SKM-1 (cell line): ENCODE results near the gene TOMM7.
"Not testable (repeated sequence)": the region's sequence is repeated elsewhere in the genome, so short reads cannot be mapped to it uniquely, and the experiment has no call there.

Experiments used
- DNase-seq: peaks from one replicate; lab custom pipeline; 2025; ENCODE audit not compliant: unreplicated experiment; lab: John Stamatoyannopoulos, UW

TOMM7 gene

DNA sequence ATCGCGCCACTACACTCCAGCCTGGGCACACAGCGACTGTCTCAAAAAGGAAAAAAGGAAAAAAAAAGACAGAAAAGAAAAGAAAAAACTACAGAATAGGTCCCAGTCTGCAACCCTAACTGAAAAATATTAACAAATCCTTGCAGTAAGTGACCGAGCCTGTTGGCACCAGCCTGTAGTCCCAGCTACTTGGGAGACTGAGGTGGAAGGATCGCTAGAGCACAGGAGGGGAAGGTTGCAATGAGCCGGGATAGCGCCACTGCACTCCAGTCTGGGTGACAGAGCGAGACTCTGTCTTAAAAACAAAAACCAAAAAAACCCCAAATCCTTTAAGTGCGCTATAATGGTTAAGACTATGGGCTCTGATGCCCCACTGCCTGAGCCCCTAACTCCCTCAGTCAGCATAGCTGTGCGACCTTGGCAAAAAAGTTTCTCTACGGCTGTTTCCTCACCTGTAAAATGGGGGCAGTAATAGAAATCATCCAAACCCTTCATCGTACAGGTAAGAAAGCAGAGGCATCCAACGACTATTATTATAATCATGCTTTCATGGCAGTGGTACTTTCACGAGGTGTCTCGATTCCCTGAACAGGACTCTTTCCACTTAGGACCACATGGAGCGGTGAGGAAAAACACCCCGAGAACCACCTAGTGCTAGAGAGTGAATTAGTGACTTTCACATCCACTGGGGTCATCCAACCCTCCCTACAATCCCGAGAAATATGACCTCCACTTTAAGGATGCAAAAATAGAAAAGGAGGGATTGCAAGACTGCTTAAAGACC lies 755 bp downstream of the TOMM7 start:
- DNase-seq = no peak

DNA sequence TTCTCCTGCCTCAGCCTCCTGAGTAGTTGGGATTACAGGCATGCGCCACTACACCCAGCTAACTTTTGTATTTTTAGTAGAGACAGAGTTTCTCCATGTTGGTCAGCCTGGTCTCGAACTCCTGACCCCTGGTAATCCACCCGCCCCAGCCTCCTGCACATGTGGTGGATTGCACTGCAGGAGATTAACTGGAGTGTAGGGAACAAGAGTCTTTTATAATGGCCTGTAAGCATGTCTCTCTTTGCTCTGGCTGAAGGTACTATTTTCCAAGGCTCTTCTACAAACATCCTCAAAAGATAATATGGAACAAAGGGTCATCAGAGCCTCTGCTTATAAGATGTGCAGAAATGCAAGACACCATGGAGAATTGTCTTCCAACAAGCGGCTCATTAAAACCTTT lies 3.2 kb downstream of the TOMM7 start:
- no peak for DNase-seq

- DNase-seq = no peak
These were observed 8.1 kb downstream of the TOMM7 start for GRCh38 chr7:22814261-22815208.

DNA sequence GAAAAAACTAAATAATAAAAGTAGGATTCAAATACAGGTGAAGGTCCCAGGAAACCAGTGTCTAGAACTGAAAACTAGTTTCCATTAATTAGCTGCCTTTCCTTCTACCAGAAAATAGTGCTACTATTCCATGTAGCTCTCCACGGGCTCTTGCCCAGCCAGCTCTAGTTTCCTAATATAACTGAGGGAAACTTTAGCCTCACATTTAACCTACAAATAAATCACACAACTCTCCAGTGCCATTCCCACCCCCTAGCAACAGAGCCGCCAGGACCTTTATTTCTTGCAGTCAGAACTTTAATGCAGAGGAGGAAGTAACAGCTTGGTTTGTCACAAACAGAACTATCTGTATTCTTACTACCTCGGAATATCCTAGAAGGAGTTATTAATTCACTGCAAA lies 10.3 kb downstream of the TOMM7 start:
- no peak for DNase-seq

DNA sequence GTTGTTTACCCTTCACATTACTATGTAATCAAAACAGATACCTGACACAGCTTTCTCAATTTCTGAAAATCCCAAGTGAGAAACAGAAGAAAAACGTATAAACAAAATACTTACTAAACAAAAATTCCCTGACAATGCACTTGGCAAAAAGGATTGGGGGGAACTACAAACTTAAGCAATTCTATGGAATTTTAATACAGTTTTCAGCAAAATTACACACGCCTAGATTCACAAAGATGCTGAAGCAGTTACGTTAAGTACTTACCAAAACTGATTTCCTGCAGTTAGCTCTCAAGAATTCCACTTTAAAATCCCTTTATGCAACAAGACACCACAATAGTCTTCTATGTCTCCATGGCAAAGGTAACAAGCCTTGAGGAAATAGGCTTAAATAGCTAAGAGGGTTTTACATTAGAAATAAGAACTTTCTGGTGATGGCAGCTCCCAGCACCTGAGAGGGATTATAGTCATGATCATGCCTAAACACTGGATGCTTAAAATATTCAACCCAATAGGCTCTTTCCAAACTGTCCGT lies 10.8 kb downstream of the TOMM7 start:
- no peak for DNase-seq

DNA sequence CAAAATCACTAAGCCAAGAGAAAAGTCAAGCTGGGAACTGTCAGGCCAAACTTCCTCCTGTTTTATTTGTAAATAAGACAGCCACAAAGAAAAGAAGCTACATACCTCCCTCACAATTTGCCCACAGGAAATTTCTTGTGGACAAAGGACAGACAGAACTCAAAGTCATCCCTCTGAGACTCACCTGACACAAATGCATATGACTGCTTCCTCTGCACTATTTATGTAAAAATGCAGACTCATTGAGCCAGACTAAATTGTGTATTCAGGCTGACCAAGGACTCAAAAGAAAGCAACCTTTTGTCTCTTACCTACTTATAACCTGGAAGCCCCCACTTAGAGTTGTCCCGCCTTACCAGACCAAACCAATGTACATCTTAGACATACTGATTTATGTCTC lies 11.8 kb downstream of the TOMM7 start:
- no peak for DNase-seq

- DNase-seq = no peak
These were observed 12.6 kb downstream of the TOMM7 start for GRCh38 chr7:22809902-22810642.

- DNase-seq = no peak
These were observed 14.5 kb downstream of the TOMM7 start for GRCh38 chr7:22808140-22808539.

GRCh38 chr7:22806752-22807151 lies 15.9 kb downstream of the TOMM7 start:
- no peak for DNase-seq

DNA sequence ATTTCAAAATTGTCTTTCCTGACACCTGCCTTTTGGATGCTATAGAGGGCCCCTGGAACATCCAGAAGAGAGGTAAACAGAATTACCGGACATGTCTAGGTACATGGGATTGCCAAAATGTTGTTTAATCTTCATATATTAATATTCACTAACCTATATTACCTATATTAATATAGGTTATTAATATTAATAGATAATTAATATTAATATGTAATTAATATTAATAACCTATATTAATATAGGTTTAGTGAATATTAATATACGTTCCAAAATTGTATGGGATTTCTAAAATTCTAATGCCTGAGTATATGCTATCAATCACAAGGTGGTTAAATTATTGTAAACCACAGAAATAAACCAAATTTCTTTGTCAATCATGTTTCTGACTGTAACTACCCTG lies 17.4 kb downstream of the TOMM7 start:
- DNase-seq = no peak

- not testable (repeated sequence) for DNase-seq
These were observed 19.8 kb downstream of the TOMM7 start for GRCh38 chr7:22802831-22803230.

DNA sequence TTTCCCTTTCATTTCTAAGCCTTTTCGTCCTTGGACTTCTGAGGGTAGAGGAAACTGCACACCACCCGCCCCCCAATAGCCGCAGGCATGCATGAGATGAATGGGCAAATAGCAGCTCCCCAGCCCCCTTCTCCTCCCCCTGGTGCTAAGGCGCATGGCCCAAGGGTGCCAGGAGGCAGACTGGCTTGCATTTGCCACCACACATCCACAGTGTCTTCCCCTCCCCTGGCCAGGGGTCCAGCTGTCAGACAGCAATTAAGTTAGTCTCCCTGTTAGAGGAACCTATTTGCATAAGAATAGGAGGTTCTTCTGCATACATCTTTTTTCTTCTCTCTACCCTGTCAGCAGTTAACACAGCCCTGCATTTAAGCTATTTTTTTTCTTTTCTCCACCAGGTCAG lies 20.2 kb downstream of the TOMM7 start:
- DNase-seq = no peak

DNA sequence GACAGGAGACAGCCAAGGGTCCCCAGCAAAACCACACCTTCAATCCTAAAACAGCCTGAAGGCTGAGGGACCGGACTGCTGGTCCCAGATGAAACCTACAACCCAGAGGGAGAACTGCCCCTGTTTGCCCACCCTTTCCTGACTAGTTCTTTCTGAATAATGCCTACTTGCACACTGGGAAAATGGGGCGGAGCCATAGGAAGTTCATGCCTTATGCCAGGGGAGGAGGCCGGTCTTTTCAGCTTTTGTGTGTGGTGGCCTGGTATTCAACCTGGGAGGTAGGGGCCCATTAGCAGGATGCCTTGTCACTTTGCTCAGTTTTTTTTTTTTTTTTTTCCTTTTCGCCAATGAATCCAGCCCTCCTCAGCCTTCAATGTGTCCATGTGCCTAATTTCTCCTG lies 20.7 kb downstream of the TOMM7 start:
- no peak for DNase-seq

GRCh38 chr7:22799633-22800032 lies 23.0 kb downstream of the TOMM7 start:
- no peak for DNase-seq

- DNase-seq = no peak
These were observed 28.8 kb downstream of the TOMM7 start for GRCh38 chr7:22793593-22794462.

GRCh38 chr7:22791204-22792158 lies 31.2 kb downstream of the TOMM7 start:
- DNase-seq = no peak

DNA sequence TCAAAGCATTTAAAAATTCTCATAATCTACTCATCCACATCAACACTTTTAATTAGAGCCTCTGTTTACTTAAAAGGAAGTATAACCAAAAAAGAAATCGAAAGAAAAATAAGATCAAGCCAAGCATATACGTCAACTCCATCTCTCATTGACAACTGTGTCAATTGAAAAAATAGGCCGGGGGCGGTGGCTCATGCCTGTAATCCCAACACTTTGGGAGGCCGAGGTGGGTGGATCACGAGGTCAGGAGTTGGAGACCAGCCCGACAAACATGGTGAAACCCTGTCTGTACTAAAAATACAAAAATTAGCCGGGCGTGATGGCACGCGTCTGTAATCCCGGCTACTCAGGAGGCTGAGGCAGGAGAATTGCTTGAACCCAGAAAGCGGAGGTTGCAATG lies 32.0 kb downstream of the TOMM7 start:
- DNase-seq = not testable (repeated sequence)

DNA sequence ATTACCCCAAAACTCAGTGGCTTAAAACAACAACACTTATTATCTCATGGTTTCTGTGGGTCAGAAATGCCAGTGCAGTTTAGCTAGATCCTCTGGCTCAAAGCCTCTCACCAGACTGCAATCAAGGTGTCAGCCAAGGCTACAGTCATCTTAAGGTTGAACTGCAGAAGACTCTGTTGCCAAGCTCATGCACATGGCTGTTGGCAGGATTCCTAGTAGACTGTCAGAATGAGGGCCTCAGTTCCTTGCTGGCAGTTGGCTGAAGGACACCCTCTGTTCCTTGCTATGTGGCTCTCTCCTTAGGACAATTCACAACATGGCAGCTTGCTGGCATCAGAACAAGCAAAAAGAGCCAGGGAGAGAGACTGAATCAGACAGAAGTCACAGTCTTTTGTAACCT lies 34.7 kb downstream of the TOMM7 start:
- DNase-seq = no peak

- no peak for DNase-seq
These were observed 36.2 kb downstream of the TOMM7 start for GRCh38 chr7:22786290-22786932.
